GM19397 (cell line): Measurements from ENCODE around the gene TMEM167A.

Experiments
- ATAC-seq: cut with Tn5 transposase; IDR thresholded peaks from one replicate; pipeline ENCODE4 v1.9.1; 2021; ENCODE audit warnings: mild to moderate bottlenecking, moderate library complexity; ENCODE audit not compliant: unreplicated experiment

TMEM167A gene

GRCh38 chr5:83076742-83077661 is at the start of gene TMEM167A, which contains the start of gene XRCC4:
TMEM167A (minus strand) TSS chr5:83077394; CDS start chr5:83077323, 71 bp downstream.
XRCC4 (plus strand) TSS chr5:83077547; CDS start chr5:83104920, 27,373 bp downstream.
- peak; percentile 98 for ATAC-seq

- no peak for ATAC-seq
These were observed 49.3 kb upstream of the TMEM167A start for GRCh38 chr5:83126501-83126900.

- ATAC-seq, result no peak
These were observed 48.4 kb upstream of the TMEM167A start for GRCh38 chr5:83125560-83125959.

- ATAC-seq, result no peak
These were observed 47.4 kb upstream of the TMEM167A start for GRCh38 chr5:83124593-83124992.

- no peak for ATAC-seq
These were observed 41.8 kb upstream of the TMEM167A start for GRCh38 chr5:83118976-83119375.

GRCh38 chr5:83118471-83118870 is 41.3 kb upstream of the TMEM167A start:
- ATAC-seq, result no peak

GRCh38 chr5:83115816-83116215 is 38.6 kb upstream of the TMEM167A start:
- ATAC-seq, result no peak

GRCh38 chr5:83109380-83109779 is 32.2 kb upstream of the TMEM167A start:
- no peak for ATAC-seq

- ATAC-seq, result no peak
These were observed 30.7 kb upstream of the TMEM167A start for GRCh38 chr5:83107692-83108420.

GRCh38 chr5:83104021-83104420 is 26.8 kb upstream of the TMEM167A start:
- ATAC-seq, result no peak

GRCh38 chr5:83102364-83102980 is 25.3 kb upstream of the TMEM167A start:
- no peak for ATAC-seq

GRCh38 chr5:83101514-83101913 is 24.3 kb upstream of the TMEM167A start:
- ATAC-seq, result no peak

- ATAC-seq, result no peak
These were observed 22.3 kb upstream of the TMEM167A start for GRCh38 chr5:83099445-83099844.

- no peak for ATAC-seq
These were observed 21.8 kb upstream of the TMEM167A start for GRCh38 chr5:83099001-83099400.

- ATAC-seq, result no peak
These were observed 20.6 kb upstream of the TMEM167A start for GRCh38 chr5:83097689-83098231.

GRCh38 chr5:83096660-83097339 is 19.6 kb upstream of the TMEM167A start:
- no peak for ATAC-seq

GRCh38 chr5:83095957-83096539 is 18.9 kb upstream of the TMEM167A start:
- ATAC-seq, result no peak

GRCh38 chr5:83095163-83095956 is 18.2 kb upstream of the TMEM167A start:
- no peak for ATAC-seq

GRCh38 chr5:83093692-83094091 is 16.5 kb upstream of the TMEM167A start:
- no peak for ATAC-seq
